ENCODE measurements around the gene CASK. TPM values are rescaled to one million over a fixed set of nuclear protein-coding genes. Genes with fewer than 3 reads are reported as not detected.

The CASK gene
- total RNA-seq: 100 to 1,000 TPM in 1 of 4 donors, 10 to 100 TPM in 3; 46.9 to 123 (median 78.8) TPM

- TF ChIP-seq POLR2A (IDR thresholded peaks at IDR 0.05) (peak; percentile 44 to 60), CTCF (IDR thresholded peaks at IDR 0.05) (peak in 2 of 6 experiments; percentile 34 to 41)
- Histone ChIP-seq H3K4me3 (peak within 1 kb of the TSS; percentile 54 to 81 (median 64)), H3K27me3 (no peaks in the 10 kb centered on the region), H3K36me3 (no peaks in the 10 kb centered on the region), H3K4me1 (no peaks in the 10 kb centered on the region), H3K27ac (peak within 1 kb of the TSS; percentile 77 to 93 (median 83)), H3K9me3 (no peaks in the 10 kb centered on the region)
- DNase-seq: peak; percentile 88 to 95 (median 94)
Observed at GRCh38 chrX:41923211-41923977, at the start of gene CASK. Gene CASK (minus strand): TSS chrX:41923554. CDS start chrX:41922988, 566 bp downstream.

- H3K27ac ChIP-seq: no peak overlapping the region
- no peaks in the 10 kb centered on the region for H3K36me3 ChIP-seq
- no peaks in the 10 kb centered on the region for H3K27me3 ChIP-seq
- no peak for TF ChIP-seq POLR2A (IDR thresholded peaks at IDR 0.05)
- no peak for TF ChIP-seq CTCF (IDR thresholded peaks at IDR 0.05)
- no peak for DNase-seq
- no peaks in the 10 kb centered on the region for H3K4me1 ChIP-seq
- H3K9me3 ChIP-seq: no peaks in the 10 kb centered on the region
- H3K4me3 ChIP-seq: no peak overlapping the region
Observed at GRCh38 chrX:41971346-41971745, 48.0 kb upstream of the CASK start.

GRCh38 chrX:41970419-41970818 is 47.1 kb upstream of the CASK start:
- H3K27me3 ChIP-seq: no peaks in the 10 kb centered on the region
- TF ChIP-seq POLR2A (IDR thresholded peaks at IDR 0.05) (no peak), CTCF (IDR thresholded peaks at IDR 0.05) (no peak)
- H3K4me3 ChIP-seq: no peak overlapping the region
- DNase-seq: no peak
- H3K27ac ChIP-seq: no peak overlapping the region
- no peaks in the 10 kb centered on the region for H3K9me3 ChIP-seq
- H3K4me1 ChIP-seq: no peaks in the 10 kb centered on the region
- H3K36me3 ChIP-seq: no peaks in the 10 kb centered on the region

- H3K9me3 ChIP-seq: no peaks in the 10 kb centered on the region
- DNase-seq: no peak
- no peaks in the 10 kb centered on the region for H3K27me3 ChIP-seq
- H3K4me3 ChIP-seq: no peak overlapping the region
- TF ChIP-seq CTCF (IDR thresholded peaks at IDR 0.05) (no peak), POLR2A (IDR thresholded peaks at IDR 0.05) (no peak)
- H3K4me1 ChIP-seq: no peaks in the 10 kb centered on the region
- H3K36me3 ChIP-seq: no peaks in the 10 kb centered on the region
- no peak overlapping the region for H3K27ac ChIP-seq
Observed at GRCh38 chrX:41963348-41963747, 40.0 kb upstream of the CASK start.

- Histone ChIP-seq H3K4me1 (no peaks in the 10 kb centered on the region), H3K27me3 (no peaks in the 10 kb centered on the region), H3K27ac (no peak overlapping the region), H3K9me3 (no peaks in the 10 kb centered on the region), H3K36me3 (no peaks in the 10 kb centered on the region), H3K4me3 (no peak overlapping the region)
- no peak for TF ChIP-seq CTCF (IDR thresholded peaks at IDR 0.05)
- TF ChIP-seq POLR2A (IDR thresholded peaks at IDR 0.05): no peak
- DNase-seq: no peak
Observed at GRCh38 chrX:41960142-41960541, 36.8 kb upstream of the CASK start.

Data from Peyer's patch (tissue), 4 donors.